ENCODE measurements around the gene UNK. TPM values are rescaled to one million over a fixed set of nuclear protein-coding genes. Genes with fewer than 3 reads are reported as not detected.
A peak's percentile ranks its signal among the peaks of the same experiment; 100 is the strongest.
"Not testable (repeated sequence)": the region's sequence is repeated elsewhere in the genome, so short reads cannot be mapped to it uniquely, and the experiment has no call there.

The UNK gene
- total and polyA plus RNA-seq, 2 experiments from 2014 or later = 35.9 to 37.8 TPM

DNA sequence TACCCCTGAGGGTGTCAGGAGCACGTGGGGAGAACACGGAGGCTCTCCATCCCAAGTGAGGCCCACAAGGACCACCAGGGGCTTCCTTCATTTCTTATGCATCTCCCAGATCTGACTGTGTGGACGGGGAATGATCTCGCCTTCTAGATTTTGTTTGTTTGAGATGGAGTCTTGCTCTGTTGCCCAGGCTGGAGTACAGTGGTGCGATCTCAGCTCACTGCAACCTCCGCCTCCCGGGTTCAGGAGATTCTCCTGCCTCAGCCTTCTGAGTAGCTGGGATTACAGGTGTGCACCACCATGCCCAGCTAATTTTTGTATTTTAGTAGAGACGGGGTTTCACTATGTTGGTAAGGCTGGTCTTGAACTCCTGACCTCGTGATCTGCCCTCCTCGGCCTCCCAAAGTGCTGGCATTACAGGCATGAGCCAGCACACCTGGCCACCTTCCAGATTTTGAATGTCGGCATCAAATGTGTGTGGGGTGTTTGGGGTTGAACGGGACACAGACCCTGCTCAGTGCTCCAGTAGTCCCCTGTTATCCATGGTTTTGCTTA, 84.2 kb downstream of the UNK start:
- H3K36me3 ChIP-seq; H3K9me3 ChIP-seq (ENCODE audit: low read depth); H3K27ac ChIP-seq; DNase-seq (ENCODE audit: low read depth in 1 of 2, low spot score in 1 of 2); H3K27me3 ChIP-seq; H3K4me3 ChIP-seq: not testable (repeated sequence)
- peaks cover 15% of the 10 kb centered on the region for H3K4me1 ChIP-seq (ENCODE audit: low read depth)

- Histone ChIP-seq H3K27ac (no peak overlapping the region), H3K27me3 (no peaks in the 10 kb centered on the region), H3K4me1 (ENCODE audit: low read depth) (peaks cover 15% of the 10 kb centered on the region), H3K4me3 (no peak overlapping the region), H3K36me3 (no peaks in the 10 kb centered on the region), H3K9me3 (ENCODE audit: low read depth) (no peaks in the 10 kb centered on the region)
- DNase-seq (ENCODE audit: low read depth in 1 of 2, low spot score in 1 of 2) = peak in 1 of 2 donors; percentile 83
- TF ChIP-seq, protein P1, sequence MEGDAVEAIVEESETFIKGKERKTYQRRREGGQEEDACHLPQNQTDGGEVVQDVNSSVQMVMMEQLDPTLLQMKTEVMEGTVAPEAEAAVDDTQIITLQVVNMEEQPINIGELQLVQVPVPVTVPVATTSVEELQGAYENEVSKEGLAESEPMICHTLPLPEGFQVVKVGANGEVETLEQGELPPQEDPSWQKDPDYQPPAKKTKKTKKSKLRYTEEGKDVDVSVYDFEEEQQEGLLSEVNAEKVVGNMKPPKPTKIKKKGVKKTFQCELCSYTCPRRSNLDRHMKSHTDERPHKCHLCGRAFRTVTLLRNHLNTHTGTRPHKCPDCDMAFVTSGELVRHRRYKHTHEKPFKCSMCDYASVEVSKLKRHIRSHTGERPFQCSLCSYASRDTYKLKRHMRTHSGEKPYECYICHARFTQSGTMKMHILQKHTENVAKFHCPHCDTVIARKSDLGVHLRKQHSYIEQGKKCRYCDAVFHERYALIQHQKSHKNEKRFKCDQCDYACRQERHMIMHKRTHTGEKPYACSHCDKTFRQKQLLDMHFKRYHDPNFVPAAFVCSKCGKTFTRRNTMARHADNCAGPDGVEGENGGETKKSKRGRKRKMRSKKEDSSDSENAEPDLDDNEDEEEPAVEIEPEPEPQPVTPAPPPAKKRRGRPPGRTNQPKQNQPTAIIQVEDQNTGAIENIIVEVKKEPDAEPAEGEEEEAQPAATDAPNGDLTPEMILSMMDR (IDR thresholded peaks at IDR 0.05; ENCODE audit: low read depth, low read length) = no peak
These were observed 84.9 kb downstream of the UNK start for GRCh38 chr17:75869282-75870141.

GRCh38 chr17:75870228-75870627, 85.6 kb downstream of the UNK start:
- not testable (repeated sequence) for H3K4me3 ChIP-seq; H3K9me3 ChIP-seq (ENCODE audit: low read depth); H3K27me3 ChIP-seq; H3K27ac ChIP-seq; DNase-seq (ENCODE audit: low read depth in 1 of 2, low spot score in 1 of 2); H3K36me3 ChIP-seq
- peaks cover 15% of the 10 kb centered on the region for H3K4me1 ChIP-seq (ENCODE audit: low read depth)

DNA sequence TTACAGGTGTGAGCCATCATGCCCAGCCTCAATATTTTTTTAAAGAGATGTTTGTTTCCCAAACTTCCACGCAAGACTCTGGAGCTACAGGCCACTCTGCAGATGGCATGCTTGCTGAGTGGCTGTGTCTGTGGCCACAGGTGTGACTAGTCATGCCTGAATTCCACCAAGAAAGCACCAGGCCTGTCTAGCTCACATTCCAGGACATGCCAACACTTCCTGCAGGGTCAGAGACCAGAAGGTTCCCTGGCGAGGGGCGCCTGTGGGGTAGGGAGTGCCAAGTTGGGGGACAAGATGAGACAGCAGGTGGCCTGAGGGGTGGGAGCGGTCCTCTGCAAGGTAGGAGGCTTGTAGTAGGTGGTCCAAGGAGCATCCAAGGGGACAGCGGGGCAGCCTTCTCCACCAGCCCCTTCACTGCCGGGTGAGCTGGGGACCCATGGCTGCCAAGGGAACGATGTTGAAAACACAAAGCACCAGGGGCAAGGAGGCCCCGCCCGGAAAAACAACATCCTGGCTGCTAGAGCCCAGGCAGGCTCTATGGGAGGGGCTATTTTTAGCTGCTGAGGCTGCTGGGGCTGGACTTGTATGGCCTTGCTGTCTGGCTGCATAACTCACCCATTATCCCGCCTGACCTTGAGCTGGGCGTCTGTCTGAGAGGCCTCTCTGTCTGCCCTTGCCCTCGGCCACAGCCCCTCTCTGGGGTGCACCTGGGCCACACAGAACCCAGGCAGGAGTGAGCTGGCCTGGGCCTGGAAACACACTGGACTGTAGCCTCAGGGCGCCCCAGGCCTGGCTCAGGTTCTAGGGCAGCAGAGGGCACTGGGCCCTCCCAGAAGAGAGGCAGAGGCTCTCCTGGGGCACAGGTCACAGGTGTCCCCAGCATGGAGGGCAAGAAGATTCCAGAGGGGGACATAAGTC, 88.1 kb downstream of the UNK start:
- no peak overlapping the region for H3K4me3 ChIP-seq
- peaks cover 15% of the 10 kb centered on the region for H3K4me1 ChIP-seq (ENCODE audit: low read depth)
- no peaks in the 10 kb centered on the region for H3K9me3 ChIP-seq (ENCODE audit: low read depth)
- DNase-seq (ENCODE audit: low read depth in 1 of 2, low spot score in 1 of 2) = peak; percentile 77 to 83
- peaks cover 16% of the 10 kb centered on the region for H3K27me3 ChIP-seq
- H3K36me3 ChIP-seq = no peaks in the 10 kb centered on the region
- peak overlapping the region; percentile 85 for H3K27ac ChIP-seq
- TF ChIP-seq, protein P1 (IDR thresholded peaks at IDR 0.05; ENCODE audit: low read depth, low read length) = no peak

- DNase-seq (ENCODE audit: low read depth in 1 of 2, low spot score in 1 of 2) = no peak
- Histone ChIP-seq H3K27ac (peak overlapping the region; percentile 85), H3K4me1 (ENCODE audit: low read depth) (peaks cover 15% of the 10 kb centered on the region), H3K9me3 (ENCODE audit: low read depth) (no peaks in the 10 kb centered on the region), H3K4me3 (no peak overlapping the region), H3K36me3 (no peaks in the 10 kb centered on the region), H3K27me3 (peaks cover 26% of the 10 kb centered on the region)
- TF ChIP-seq, protein P1 (IDR thresholded peaks at IDR 0.05; ENCODE audit: low read depth, low read length) = no peak
These were observed 89.1 kb downstream of the UNK start for GRCh38 chr17:75873587-75874322.
